ENCODE results near the gene CDK18.

GRCh38 chr1:205572421-205572820 lies 68.0 kb downstream of the CDK18 start:
- TF ChIP-seq CTCF (IDR thresholded peaks at IDR 0.05; ENCODE audit: insufficient read depth, low read length) (no peak), GABPA (IDR thresholded peaks at IDR 0.05; ENCODE audit: low read depth) (no peak)
